Measurements from ENCODE around the gene UBXN7.
"Not testable (repeated sequence)": the region's sequence is repeated elsewhere in the genome, so short reads cannot be mapped to it uniquely, and the experiment has no call there.

The UBXN7 gene

DNA sequence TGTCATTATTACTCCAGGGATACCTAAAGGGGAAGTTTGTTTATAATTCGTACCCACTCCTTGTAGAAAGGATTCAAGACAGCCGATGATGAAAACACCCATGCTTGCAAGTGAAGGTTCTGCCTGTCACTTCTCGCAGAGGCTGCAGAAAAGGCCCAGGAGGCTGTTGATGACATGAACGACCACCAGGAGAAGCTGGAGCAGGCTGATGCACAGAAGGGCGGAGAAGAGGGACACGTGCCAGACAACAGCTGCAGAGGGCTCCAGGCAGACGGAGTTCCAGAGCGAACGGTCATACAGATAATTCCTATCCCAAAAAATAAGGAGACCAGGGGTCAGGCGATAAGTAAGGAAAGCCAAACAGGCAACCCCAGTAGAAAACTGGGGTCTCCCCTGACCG lies 108.5 kb downstream of the UBXN7 start:
- TF ChIP-seq POLR2AphosphoS5 (IDR thresholded peaks at IDR 0.05; ENCODE audit: low read depth, low read length): no peak
- TF ChIP-seq SPI1 (IDR thresholded peaks at IDR 0.05; ENCODE audit: low read depth, low read length): no peak
- no peak for TF ChIP-seq POLR2A (IDR thresholded peaks at IDR 0.05; ENCODE audit: low read depth, low read length)
- TF ChIP-seq PAX5 (IDR thresholded peaks at IDR 0.05; ENCODE audit: insufficient read depth, low read length, severe bottlenecking): no peak
- TF ChIP-seq POU2F2 (IDR thresholded peaks at IDR 0.05; ENCODE audit: low read depth, low read length): no peak
- TF ChIP-seq TAF1 (IDR thresholded peaks at IDR 0.05; ENCODE audit: low read depth, low read length): no peak
- FAIRE-seq (no peak), DNase-seq (ENCODE audit: insufficient read length, low spot score) (no peak)

DNA sequence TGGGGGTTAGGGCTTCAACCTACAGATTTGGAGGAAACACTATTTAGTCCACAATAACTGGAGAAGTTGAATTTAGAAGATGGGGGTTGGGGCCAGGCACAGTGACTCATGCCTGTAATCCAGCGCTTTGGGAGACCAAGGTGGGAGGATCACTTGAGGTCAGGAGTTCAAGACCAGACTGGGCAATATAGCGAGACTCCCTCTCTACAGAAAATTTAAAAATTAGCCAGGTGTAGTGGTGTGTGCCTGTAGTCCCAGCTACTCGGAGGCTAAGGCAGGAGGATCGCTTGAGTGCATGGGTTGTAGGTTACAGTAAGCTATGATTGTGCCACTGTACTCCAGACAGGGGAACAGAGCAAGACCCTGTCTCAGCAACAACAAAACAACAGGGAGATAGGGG lies 109.2 kb downstream of the UBXN7 start:
- TF ChIP-seq POLR2A (IDR thresholded peaks at IDR 0.05; ENCODE audit: low read depth, low read length): no peak
- TF ChIP-seq POLR2AphosphoS5 (IDR thresholded peaks at IDR 0.05; ENCODE audit: low read depth, low read length): no peak
- TF ChIP-seq TAF1 (IDR thresholded peaks at IDR 0.05; ENCODE audit: low read depth, low read length): no peak
- TF ChIP-seq POU2F2 (IDR thresholded peaks at IDR 0.05; ENCODE audit: low read depth, low read length): no peak
- TF ChIP-seq SPI1 (IDR thresholded peaks at IDR 0.05; ENCODE audit: low read depth, low read length): no peak
- no peak for TF ChIP-seq PAX5 (IDR thresholded peaks at IDR 0.05; ENCODE audit: insufficient read depth, low read length, severe bottlenecking)
- FAIRE-seq (no peak), DNase-seq (ENCODE audit: insufficient read length, low spot score) (no peak)

DNA sequence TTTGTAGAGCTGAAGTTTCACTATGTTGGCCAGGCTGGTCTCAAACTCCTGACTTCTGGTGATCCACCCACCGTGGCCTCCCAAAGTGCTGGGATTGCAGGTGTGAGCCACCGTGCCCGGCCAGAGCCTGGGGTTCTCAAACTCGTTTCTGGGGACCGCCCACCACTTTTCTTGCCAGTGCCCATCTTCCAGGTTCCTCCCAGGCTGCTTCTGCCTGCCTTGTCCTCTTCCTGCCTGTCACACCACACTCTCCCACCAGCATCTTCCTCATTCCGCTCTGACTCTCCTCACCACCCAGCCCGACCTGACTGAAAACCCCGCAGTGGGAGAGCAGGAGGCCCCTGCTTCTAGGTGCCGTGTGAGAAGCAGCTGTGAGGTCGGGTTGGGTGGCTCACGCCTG lies 111.1 kb downstream of the UBXN7 start:
- no peak for TF ChIP-seq TAF1 (IDR thresholded peaks at IDR 0.05; ENCODE audit: low read depth, low read length)
- TF ChIP-seq PAX5 (IDR thresholded peaks at IDR 0.05; ENCODE audit: insufficient read depth, low read length, severe bottlenecking): no peak
- TF ChIP-seq SPI1 (IDR thresholded peaks at IDR 0.05; ENCODE audit: low read depth, low read length): no peak
- no peak for TF ChIP-seq POU2F2 (IDR thresholded peaks at IDR 0.05; ENCODE audit: low read depth, low read length)
- TF ChIP-seq POLR2AphosphoS5 (IDR thresholded peaks at IDR 0.05; ENCODE audit: low read depth, low read length): no peak
- TF ChIP-seq POLR2A (IDR thresholded peaks at IDR 0.05; ENCODE audit: low read depth, low read length): no peak
- FAIRE-seq: no peak

DNA sequence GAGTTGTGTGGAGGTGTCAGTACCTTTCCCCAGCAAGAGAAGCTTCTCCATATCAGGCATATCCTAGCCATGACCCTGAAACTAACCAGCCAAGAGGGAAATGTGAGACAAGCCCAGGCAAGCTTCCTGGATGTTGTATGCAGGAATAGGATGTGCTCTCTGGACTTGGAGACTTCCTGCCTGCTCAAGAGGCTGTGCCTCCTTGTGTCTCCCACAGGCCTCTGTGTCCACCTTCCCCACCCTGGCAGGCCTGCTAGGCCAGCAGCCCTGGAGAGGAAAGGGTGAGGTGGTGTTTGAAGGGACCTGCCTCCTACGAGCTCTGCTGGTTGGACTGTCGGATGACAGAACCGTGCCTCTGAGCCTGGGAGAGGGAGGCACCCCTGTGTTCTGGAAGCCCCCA lies 112.1 kb downstream of the UBXN7 start:
- FAIRE-seq (no peak), DNase-seq (ENCODE audit: insufficient read length, low spot score) (no peak)
- TF ChIP-seq POLR2A (IDR thresholded peaks at IDR 0.05; ENCODE audit: low read depth, low read length) (no peak), POU2F2 (IDR thresholded peaks at IDR 0.05; ENCODE audit: low read depth, low read length) (no peak), POLR2AphosphoS5 (IDR thresholded peaks at IDR 0.05; ENCODE audit: low read depth, low read length) (no peak), TAF1 (IDR thresholded peaks at IDR 0.05; ENCODE audit: low read depth, low read length) (no peak), SPI1 (IDR thresholded peaks at IDR 0.05; ENCODE audit: low read depth, low read length) (no peak), PAX5 (IDR thresholded peaks at IDR 0.05; ENCODE audit: insufficient read depth, low read length, severe bottlenecking) (no peak)

More for the DNA sequence above, 111.1 kb downstream of the UBXN7 start:
- DNase-seq (ENCODE audit: insufficient read length, low spot score): no peak

DNA sequence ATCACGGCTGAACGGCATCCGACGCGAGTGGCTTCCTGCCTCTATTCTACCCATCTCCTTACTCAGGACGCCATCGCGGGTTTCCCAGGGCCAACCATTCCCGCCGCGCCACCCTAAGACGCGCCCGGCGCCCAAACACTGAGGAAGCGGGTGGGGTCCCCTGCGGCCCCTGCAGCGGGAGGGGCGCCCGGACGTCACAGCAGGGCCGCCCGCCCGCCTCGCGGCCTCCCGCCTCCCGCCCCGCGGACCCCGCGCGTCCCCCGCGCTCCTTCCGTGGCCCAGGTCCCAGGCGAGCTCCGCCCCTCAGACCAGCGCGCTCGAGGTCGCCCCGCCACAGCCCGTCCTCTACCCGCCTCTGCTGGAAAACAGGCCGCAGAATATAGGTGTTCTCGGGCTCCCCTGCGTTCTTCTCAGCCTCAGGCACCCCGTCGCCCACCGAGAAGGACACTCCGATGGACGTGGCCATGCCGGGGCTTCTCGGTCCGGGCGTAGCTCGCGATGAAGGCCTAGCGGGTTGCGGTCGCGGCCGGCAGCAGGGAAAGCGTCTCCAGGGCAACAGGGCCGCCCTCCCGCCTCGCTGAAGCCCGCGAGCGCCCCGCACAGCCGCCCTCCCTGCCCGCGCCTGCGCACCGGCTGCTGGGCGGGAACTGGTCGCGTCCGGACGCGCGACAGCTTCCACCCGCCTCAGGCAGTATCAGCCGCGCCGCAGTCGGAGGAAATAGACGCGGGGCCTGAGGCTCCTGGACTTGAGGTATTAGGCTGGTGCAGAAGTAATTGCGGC lies 114.3 kb downstream of the UBXN7 start, which contains the start of gene DYNLT2B:
DYNLT2B (minus strand) TSS at position 554 of the 781 bp plus-strand sequence; CDS start at position 466, 88 bp downstream.
- peak; percentile 91 for FAIRE-seq
- no peak; the same call in 1 of the 2 replicates for TF ChIP-seq POU2F2 (IDR thresholded peaks at IDR 0.05; ENCODE audit: low read depth, low read length)
- peak; percentile 74 for TF ChIP-seq TAF1 (IDR thresholded peaks at IDR 0.05; ENCODE audit: low read depth, low read length)
- peak; percentile 89 for TF ChIP-seq POLR2AphosphoS5 (IDR thresholded peaks at IDR 0.05; ENCODE audit: low read depth, low read length)
- peak; percentile 77 for TF ChIP-seq POLR2A (IDR thresholded peaks at IDR 0.05; ENCODE audit: low read depth, low read length)
- no peak for TF ChIP-seq SPI1 (IDR thresholded peaks at IDR 0.05; ENCODE audit: low read depth, low read length)
- DNase-seq (ENCODE audit: insufficient read length, low spot score): peak; percentile 97

DNA sequence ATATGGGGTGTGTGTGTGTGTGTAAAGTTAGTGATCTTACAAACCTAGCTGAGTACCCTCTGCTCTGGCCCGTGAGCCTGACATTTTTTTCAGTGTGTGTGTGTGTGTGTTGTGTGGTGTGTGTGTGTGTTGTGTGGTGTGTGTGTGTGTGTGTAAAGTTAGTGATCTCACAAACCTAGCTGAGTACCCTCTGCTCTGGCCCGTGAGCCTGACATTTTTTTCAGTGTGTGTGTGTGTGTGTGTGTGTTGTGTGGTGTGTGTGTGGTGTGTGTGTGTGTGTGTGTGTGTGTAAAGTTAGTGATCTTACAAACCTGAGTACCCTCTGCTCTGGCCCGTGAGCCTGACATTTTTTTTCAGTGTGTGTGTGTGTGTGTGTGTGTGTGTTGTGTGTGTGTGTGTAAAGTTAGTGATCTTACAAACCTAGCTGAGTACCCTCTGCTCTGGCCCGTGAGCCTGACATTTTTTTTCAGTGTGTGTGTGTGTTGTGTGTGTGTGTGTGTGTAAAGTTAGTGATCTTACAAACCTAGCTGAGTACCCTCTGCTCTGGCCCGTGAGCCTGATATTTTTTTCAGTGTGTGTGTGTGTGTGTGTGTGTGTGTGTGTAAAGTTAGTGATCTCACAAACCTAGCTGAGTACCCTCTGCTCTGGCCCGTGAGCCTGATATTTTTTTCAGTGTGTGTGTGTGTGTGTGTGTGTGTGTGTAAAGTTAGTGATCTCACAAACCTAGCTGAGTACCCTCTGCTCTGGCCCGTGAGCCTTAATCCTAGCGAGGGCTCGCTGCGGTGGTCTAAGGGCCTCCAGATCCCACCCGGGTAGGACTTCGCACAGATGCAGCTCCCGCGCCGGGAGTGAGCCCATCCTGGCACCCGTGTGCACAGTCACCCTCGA lies 115.2 kb downstream of the UBXN7 start:
- FAIRE-seq: peak; percentile 62
- DNase-seq (ENCODE audit: insufficient read length, low spot score): not testable (repeated sequence)

DNA sequence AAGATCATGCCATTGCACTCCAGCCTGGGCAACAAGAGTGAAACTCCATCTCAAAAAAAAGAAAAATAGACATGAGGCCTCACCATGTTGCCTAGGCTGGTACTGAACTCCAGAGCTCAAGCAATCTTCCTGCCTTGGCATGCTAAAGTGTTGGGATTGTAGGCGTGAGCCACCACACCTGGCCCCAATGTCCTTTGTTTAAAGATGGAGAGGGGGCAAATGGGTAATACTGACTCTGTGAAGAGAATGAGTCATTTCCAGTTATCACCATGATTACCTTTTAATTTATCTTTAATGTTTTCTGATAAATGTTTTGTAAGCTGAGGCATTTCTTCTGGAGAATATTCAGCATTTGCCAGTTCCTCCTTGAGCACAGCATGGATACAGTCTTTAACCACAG lies 116.4 kb downstream of the UBXN7 start:
- DNase-seq (ENCODE audit: insufficient read length, low spot score): no peak
- FAIRE-seq: no peak
- TF ChIP-seq SPI1 (IDR thresholded peaks at IDR 0.05; ENCODE audit: low read depth, low read length): no peak
- no peak for TF ChIP-seq TAF1 (IDR thresholded peaks at IDR 0.05; ENCODE audit: low read depth, low read length)
- TF ChIP-seq POLR2A (IDR thresholded peaks at IDR 0.05; ENCODE audit: low read depth, low read length): no peak
- TF ChIP-seq PAX5 (IDR thresholded peaks at IDR 0.05; ENCODE audit: insufficient read depth, low read length, severe bottlenecking): no peak
- no peak for TF ChIP-seq POU2F2 (IDR thresholded peaks at IDR 0.05; ENCODE audit: low read depth, low read length)
- no peak for TF ChIP-seq POLR2AphosphoS5 (IDR thresholded peaks at IDR 0.05; ENCODE audit: low read depth, low read length)

DNA sequence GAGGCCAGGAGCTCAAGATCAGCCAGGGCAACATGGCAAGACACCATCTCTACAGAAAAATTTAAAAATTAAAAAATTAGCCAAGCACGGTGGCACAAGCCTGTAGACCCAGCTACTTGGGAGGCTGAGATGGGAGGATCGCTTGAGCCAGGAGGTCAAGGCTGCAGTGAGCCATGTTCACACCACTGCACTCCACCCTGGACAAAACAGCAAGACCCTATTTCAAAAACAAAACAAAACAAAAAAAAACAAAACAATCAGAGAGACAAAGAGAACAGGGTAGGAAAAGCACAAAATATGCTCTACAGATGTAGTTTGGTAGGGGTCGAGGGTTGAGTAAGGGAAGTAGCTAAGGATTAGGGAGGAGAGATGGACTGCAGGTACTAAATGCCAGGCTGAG lies 117.6 kb downstream of the UBXN7 start:
- no peak for DNase-seq (ENCODE audit: insufficient read length, low spot score)
- TF ChIP-seq TAF1 (IDR thresholded peaks at IDR 0.05; ENCODE audit: low read depth, low read length) (no peak), POU2F2 (IDR thresholded peaks at IDR 0.05; ENCODE audit: low read depth, low read length) (no peak), POLR2AphosphoS5 (IDR thresholded peaks at IDR 0.05; ENCODE audit: low read depth, low read length) (no peak), PAX5 (IDR thresholded peaks at IDR 0.05; ENCODE audit: insufficient read depth, low read length, severe bottlenecking) (no peak), POLR2A (IDR thresholded peaks at IDR 0.05; ENCODE audit: low read depth, low read length) (no peak), SPI1 (IDR thresholded peaks at IDR 0.05; ENCODE audit: low read depth, low read length) (no peak)
- no peak for FAIRE-seq

DNA sequence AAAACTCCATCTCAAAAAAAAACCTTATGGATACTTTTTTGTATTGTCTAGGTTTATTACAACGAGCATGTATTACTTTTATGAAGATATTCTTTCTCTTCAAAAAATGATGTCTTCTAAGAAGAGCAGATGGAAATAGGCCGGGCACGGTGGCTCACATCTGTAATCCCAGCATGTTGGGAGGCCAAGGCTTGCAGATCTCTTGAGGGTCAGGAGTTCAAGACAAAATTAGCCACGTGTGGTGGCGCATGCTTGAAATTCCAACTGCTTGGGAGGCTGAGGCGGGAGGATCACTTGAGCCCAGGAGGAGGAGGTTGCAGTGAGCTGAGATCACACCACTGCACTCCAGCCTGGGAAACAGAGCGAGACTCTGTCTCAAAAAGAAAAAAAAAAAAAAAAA lies 118.1 kb downstream of the UBXN7 start:
- DNase-seq (ENCODE audit: insufficient read length, low spot score); FAIRE-seq: not testable (repeated sequence)

DNA sequence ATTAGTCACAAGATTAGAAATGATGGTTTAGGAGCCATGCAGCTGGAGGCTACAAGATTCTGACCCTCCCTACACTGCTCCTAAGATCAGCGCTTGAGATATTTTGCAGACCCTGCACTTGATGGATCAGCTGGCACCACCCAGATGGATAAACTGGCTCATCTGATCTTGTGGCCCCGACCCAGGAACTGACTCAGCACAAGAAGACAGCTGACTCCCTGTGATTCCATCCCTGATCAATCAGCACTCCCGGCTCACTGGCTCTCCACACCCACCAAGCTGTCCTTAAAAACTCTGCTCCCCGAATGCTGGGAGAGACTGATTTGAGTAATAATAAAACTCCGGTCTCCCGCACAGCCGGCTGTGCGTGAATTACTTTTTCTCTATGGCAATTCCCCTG lies 129.3 kb downstream of the UBXN7 start:
- DNase-seq (ENCODE audit: insufficient read length, low spot score): not testable (repeated sequence)

More for the DNA sequence above, 129.3 kb downstream of the UBXN7 start:
- FAIRE-seq: not testable (repeated sequence)
